SU-DHL-6 (cell line): ENCODE results near the gene HLA-G.

Experiments used
- H2AFZ ChIP-seq: fragments of 200-600 bp; sonication (generic); 2 replicates; pipeline ENCODE4 v1.6.1; 2014; ENCODE audit warnings: low read depth, mild to moderate bottlenecking, moderate library complexity, mixed read lengths, antibody characterized with exemption, low read length; ENCODE audit not compliant: severe bottlenecking
- H3F3A ChIP-seq: fragments of 200-600 bp; shearing (Covaris generic); 2 replicates; pipeline ENCODE4 v1.6.0; 2016; ENCODE audit warnings: antibody characterized with exemption, mild to moderate bottlenecking; ENCODE audit not compliant: insufficient read depth
- H3K27ac ChIP-seq: fragments of 200-600 bp; sonication (generic); 2 replicates; pipeline ENCODE4 v1.5.1; 2016; ENCODE audit warnings: low read depth, mild to moderate bottlenecking, low read length, moderate library complexity, mixed read lengths
- H3K27me3 ChIP-seq: fragments of 200-600 bp; sonication (generic), shearing (Covaris generic); 2 replicates; pipeline ENCODE4 v1.6.0; 2014; ENCODE audit warnings: mild to moderate bottlenecking, low read length
- H3K36me3 ChIP-seq: fragments of 200-600 bp; sonication (generic); 2 replicates; pipeline ENCODE4 v1.6.1; 2014; ENCODE audit warnings: mild to moderate bottlenecking, low read length, mixed read lengths
- H3K4me2 ChIP-seq: fragments of 300-600, 200-600 bp; shearing (Covaris generic), sonication (generic); 2 replicates; pipeline ENCODE4 v1.6.0; 2014; ENCODE audit warnings: low read length, low read depth, mild to moderate bottlenecking; ENCODE audit not compliant: poor library complexity, severe bottlenecking
- H3K4me3 ChIP-seq: fragments of 200-600 bp; sonication (generic); 2 replicates; pipeline ENCODE4 v1.5.1; 2014; ENCODE audit warnings: antibody characterized with exemption, low read length, mild to moderate bottlenecking, mixed read lengths; ENCODE audit not compliant: insufficient read depth, poor library complexity, severe bottlenecking
- H3K79me2 ChIP-seq: fragments of 200-600 bp; sonication (generic); 2 replicates; pipeline ENCODE4 v1.6.1; 2014; ENCODE audit warnings: mild to moderate bottlenecking, low read length, moderate library complexity; ENCODE audit not compliant: insufficient read depth
- H3K9ac ChIP-seq: fragments of 200-600 bp; sonication (generic); 2 replicates; pipeline ENCODE4 v1.7.0; 2014; ENCODE audit warnings: mild to moderate bottlenecking, low read length
- H3K9me2 ChIP-seq: fragments of 200-600 bp; sonication (generic); replicated peaks from 2 replicates; pipeline ENCODE4 v1.6.1; 2014; ENCODE audit warnings: low read length; ENCODE audit not compliant: insufficient read depth
- H3K9me3 ChIP-seq: fragments of 200-600 bp; sonication (generic); 2 replicates; pipeline ENCODE4 v1.6.1; 2014; ENCODE audit warnings: low read length, mixed read lengths; ENCODE audit not compliant: insufficient read depth
- H4K20me1 ChIP-seq: fragments of 200-600 bp; sonication (generic); 2 replicates; pipeline ENCODE4 v1.6.1; 2014; ENCODE audit warnings: low read depth, mild to moderate bottlenecking, antibody characterized with exemption, low read length, moderate library complexity, mixed read lengths
- EZH2phosphoT487 ChIP-seq: fragments of 200-600 bp; sonication (generic), shearing (Covaris generic); conservative IDR thresholded peaks from 2 replicates; pipeline ENCODE4 v1.6.1; 2018; ENCODE audit warnings: mild to moderate bottlenecking, antibody characterized with exemption, low read length, moderate library complexity, mixed read lengths
- TF ChIP-seq, protein P1 (sequence below): fragments of 200-600 bp; sonication (generic); IDR thresholded peaks from one replicate; pipeline ENCODE4 v1.5.1; 2017; ENCODE audit warnings: antibody characterized with exemption, mild to moderate bottlenecking, low read length, moderate library complexity; ENCODE audit not compliant: insufficient read depth, poor library complexity, severe bottlenecking

The HLA-G gene

GRCh38 chr6:29865631-29866030 lies 38.0 kb downstream of the HLA-G start:
- Histone ChIP-seq H3K36me3 (no peaks in the 10 kb centered on the region), H3K27ac (no peak overlapping the region)
- TF ChIP-seq, protein P1, sequence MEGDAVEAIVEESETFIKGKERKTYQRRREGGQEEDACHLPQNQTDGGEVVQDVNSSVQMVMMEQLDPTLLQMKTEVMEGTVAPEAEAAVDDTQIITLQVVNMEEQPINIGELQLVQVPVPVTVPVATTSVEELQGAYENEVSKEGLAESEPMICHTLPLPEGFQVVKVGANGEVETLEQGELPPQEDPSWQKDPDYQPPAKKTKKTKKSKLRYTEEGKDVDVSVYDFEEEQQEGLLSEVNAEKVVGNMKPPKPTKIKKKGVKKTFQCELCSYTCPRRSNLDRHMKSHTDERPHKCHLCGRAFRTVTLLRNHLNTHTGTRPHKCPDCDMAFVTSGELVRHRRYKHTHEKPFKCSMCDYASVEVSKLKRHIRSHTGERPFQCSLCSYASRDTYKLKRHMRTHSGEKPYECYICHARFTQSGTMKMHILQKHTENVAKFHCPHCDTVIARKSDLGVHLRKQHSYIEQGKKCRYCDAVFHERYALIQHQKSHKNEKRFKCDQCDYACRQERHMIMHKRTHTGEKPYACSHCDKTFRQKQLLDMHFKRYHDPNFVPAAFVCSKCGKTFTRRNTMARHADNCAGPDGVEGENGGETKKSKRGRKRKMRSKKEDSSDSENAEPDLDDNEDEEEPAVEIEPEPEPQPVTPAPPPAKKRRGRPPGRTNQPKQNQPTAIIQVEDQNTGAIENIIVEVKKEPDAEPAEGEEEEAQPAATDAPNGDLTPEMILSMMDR: no peak
- no peak for TF ChIP-seq EZH2phosphoT487

DNA sequence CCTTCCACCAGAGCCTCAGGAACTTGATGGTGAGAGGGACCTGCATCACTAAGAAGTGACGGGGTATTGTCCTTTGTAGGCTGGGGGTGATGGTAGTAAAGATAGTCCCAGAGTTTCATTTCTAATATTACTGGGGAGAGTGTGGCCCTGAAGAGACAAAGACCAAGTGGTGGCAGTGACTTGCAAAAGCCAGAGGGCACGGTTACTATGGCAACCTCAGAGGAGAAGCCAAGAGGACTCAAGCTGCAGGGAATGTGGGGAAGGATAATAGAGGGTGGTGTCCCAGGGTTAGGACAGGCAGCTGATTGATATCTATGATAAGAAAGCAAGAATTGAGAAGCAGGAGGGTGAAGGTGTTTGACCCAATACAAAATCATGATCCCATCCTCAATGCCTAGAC lies 42.5 kb downstream of the HLA-G start:
- no peaks in the 10 kb centered on the region for H3K79me2 ChIP-seq

More at GRCh38 chr6:29865631-29866030, 38.0 kb downstream of the HLA-G start:
- H3K9ac ChIP-seq: no peak overlapping the region
- H3K27me3 ChIP-seq: 0 out of 2 replicates have a peak, but pooled peaks cover 4% of the 10 kb centered on the region
- no peak overlapping the region for H3K4me2 ChIP-seq
- H2AFZ ChIP-seq: no peak overlapping the region
- H3K9me2 ChIP-seq: no peaks in the 10 kb centered on the region
- H3K9me3 ChIP-seq: no peaks in the 10 kb centered on the region
- no peaks in the 10 kb centered on the region for H3K79me2 ChIP-seq
- H4K20me1 ChIP-seq: no peaks in the 10 kb centered on the region
- H3F3A ChIP-seq: no peaks in the 10 kb centered on the region
- H3K4me3 ChIP-seq: no peak overlapping the region

DNA sequence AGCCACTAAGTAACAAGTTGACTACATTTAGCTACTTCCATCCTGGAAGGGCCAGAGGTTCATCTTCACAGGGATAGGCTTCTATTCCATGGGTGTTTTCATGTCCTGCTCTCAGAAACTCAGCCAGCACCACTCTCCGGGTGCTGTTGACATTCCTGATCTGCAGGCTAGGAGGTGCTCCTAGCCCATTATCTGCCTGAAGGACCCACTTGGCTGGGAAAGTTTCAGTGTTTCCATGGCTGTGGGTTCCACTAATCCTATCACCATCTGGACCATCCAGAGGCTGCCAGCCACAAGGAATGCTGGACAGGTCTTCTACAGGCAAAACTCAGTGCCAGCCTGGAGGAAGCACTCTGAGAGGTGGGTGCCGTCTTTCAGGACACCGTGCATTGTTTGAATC lies 45.2 kb downstream of the HLA-G start:
- Histone ChIP-seq H3K4me2 (no peak overlapping the region), H3K27ac (no peak overlapping the region), H3K9me2 (no peaks in the 10 kb centered on the region), H3F3A (no peaks in the 10 kb centered on the region), H3K4me3 (no peak overlapping the region), H3K9ac (no peak overlapping the region), H2AFZ (no peak overlapping the region), H3K36me3 (no peaks in the 10 kb centered on the region), H3K9me3 (no peaks in the 10 kb centered on the region), H3K27me3 (no peaks in the 10 kb centered on the region), H3K79me2 (no peaks in the 10 kb centered on the region), H4K20me1 (no peaks in the 10 kb centered on the region)
- TF ChIP-seq, protein P1: no peak
- no peak for TF ChIP-seq EZH2phosphoT487

More for the DNA sequence above, 42.5 kb downstream of the HLA-G start:
- H3K27ac ChIP-seq: no peak overlapping the region
- H3K27me3 ChIP-seq: 0 out of 2 replicates have a peak, but pooled peaks cover 4% of the 10 kb centered on the region
- no peaks in the 10 kb centered on the region for H3K36me3 ChIP-seq
- H3K9me2 ChIP-seq: no peaks in the 10 kb centered on the region
- H3K4me2 ChIP-seq: no peak overlapping the region
- H4K20me1 ChIP-seq: no peaks in the 10 kb centered on the region
- no peak for TF ChIP-seq EZH2phosphoT487
- TF ChIP-seq, protein P1: no peak
- H3F3A ChIP-seq: no peaks in the 10 kb centered on the region
- H2AFZ ChIP-seq: no peak overlapping the region
- H3K4me3 ChIP-seq: no peak overlapping the region
- no peak overlapping the region for H3K9ac ChIP-seq
- no peaks in the 10 kb centered on the region for H3K9me3 ChIP-seq
